Measurements from ENCODE around the gene AREL1. TPM values are rescaled to one million over a fixed set of nuclear protein-coding genes. Genes with fewer than 3 reads are reported as not detected.

AREL1 gene
- total and polyA plus RNA-seq, 2 of the 8 experiments (the other 6 are each of a cell fraction or from before 2014, with no cell fraction given): 31.4 to 49.1 TPM

DNA sequence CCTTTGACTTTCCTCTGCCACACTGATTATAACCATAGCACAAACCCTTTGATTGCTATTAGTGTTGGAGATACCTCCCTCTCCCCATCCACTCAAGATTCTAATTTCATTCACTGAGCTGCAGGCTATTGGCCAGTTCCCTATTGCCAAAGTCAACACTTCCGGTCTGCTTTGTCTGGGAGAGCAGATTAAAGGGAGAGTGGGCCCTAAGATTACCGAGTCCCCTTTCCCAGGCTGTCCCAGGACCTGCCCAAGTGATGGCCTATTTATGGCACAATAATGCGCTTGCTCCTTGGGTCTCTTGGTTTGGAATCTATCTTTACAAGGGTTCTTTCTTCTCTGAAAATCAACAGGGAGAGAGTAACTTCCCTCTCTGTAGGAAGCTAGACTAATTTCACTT is 57.9 kb downstream of the AREL1 start:
- H2BK120ac ChIP-seq (replicated peaks; ENCODE audit: low read depth, low read length): no peak overlapping the region
- H3K79me1 ChIP-seq (ENCODE audit: low read depth, low read length): no peaks in the 10 kb centered on the region
- no peak overlapping the region for H4K91ac ChIP-seq (replicated peaks; ENCODE audit: insufficient read length, low read length)
- no peak overlapping the region for H4K8ac ChIP-seq (ENCODE audit: extremely low read depth, insufficient read depth, low read length)
- no peak overlapping the region for H3K9ac ChIP-seq (replicated peaks in 1 of 4; ENCODE audit: extremely low read depth in 1 of 4, low read depth in 3 of 4, low read length in 3 of 4)
- no peak overlapping the region for H2BK15ac ChIP-seq (ENCODE audit: low read length)
- no peak overlapping the region for H3K27ac ChIP-seq (ENCODE audit: low read depth, low read length)
- H4K5ac ChIP-seq (ENCODE audit: insufficient read length, low read depth, low read length): no peak overlapping the region
- H3K79me2 ChIP-seq (ENCODE audit: control insufficient read depth in 1 of 2, insufficient read depth in 2 of 2, low read length in 2 of 2): no peaks in the 10 kb centered on the region
- FAIRE-seq (no peak), DNase-seq (ENCODE audit: low read depth in 1 of 2, low spot score in 2 of 2) (no peak)
- H2AK5ac ChIP-seq (ENCODE audit: low read depth, low read length): no peak overlapping the region
- WGBS, 2 experiments (ENCODE audit: extremely low coverage in 1 of 2, insufficient coverage in 1 of 2, insufficient read length in 1 of 2, insufficient replicate concordance in 2 of 2, low coverage in 1 of 2, low lambda C conversion rate in 2 of 2, missing lambda C conversion rate in 1 of 2): 86% methylated on average over 3 of the region's 3 CpGs; no CpG with 5 or more reads in 1 of the 2 experiments
- H3K4me1 ChIP-seq (replicated peaks in 1 of 4; ENCODE audit: control insufficient read depth in 3 of 4, insufficient read depth in 4 of 4, low read length in 3 of 4): no peaks in the 10 kb centered on the region
- ChIA-PET CTCF (ENCODE audit: partially characterized antibody) (interaction anchor here (0.6 to 2.2 kb wide), 5 partner anchors 32 to 251 kb away, joined by 3 to 12 read pairs (median 5); no protein-coding TSS in a partner anchor), POLR2A (ENCODE audit: partially characterized antibody) (interaction anchor here (1.4 to 1.5 kb wide), 2 partner anchors 12 to 46 kb away, joined by 3 read pairs; no protein-coding TSS in a partner anchor)
- H3K4me3 ChIP-seq (ENCODE audit: extremely low read depth in 1 of 4, insufficient read depth in 2 of 4, low read depth in 3 of 4, low read length in 4 of 4): no peak overlapping the region
- H3K56ac ChIP-seq (replicated peaks; ENCODE audit: insufficient read length, low read depth, low read length): no peak overlapping the region
- H2BK12ac ChIP-seq (ENCODE audit: low read depth, low read length): no peak overlapping the region
- H3K4ac ChIP-seq (replicated peaks; ENCODE audit: insufficient read length, low read depth, low read length): no peak overlapping the region
- no peaks in the 10 kb centered on the region for H3K27me3 ChIP-seq (replicated peaks in 1 of 4; ENCODE audit: control insufficient read depth in 3 of 4, extremely low read depth in 1 of 4, insufficient read depth in 3 of 4, low read length in 3 of 4)
- H3K18ac ChIP-seq (ENCODE audit: extremely low read depth, low read length): no peak overlapping the region
- TF ChIP-seq JUN (IDR thresholded peaks at IDR 0.05; ENCODE audit: low read depth, low read length) (no peak), YY1 (IDR thresholded peaks at IDR 0.05; ENCODE audit: low read depth, low read length) (no peak), RAD21 (IDR thresholded peaks at IDR 0.05 in 1 of 2, conservative IDR thresholded peaks at IDR 0.05 in 1 of 2; ENCODE audit: low read depth in 2 of 2, low read length in 2 of 2) (no peak), GTF2F1 (IDR thresholded peaks at IDR 0.05; ENCODE audit: borderline replicate concordance, low read depth, low read length) (no peak), KDM1A (IDR thresholded peaks at IDR 0.05; ENCODE audit: borderline replicate concordance, low read length) (no peak), POU5F1 (IDR thresholded peaks at IDR 0.05; ENCODE audit: low read depth, low read length) (no peak)
- TF ChIP-seq, protein P1, sequence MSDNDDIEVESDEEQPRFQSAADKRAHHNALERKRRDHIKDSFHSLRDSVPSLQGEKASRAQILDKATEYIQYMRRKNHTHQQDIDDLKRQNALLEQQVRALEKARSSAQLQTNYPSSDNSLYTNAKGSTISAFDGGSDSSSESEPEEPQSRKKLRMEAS (IDR thresholded peaks at IDR 0.05): no peak
- H2BK5ac ChIP-seq (ENCODE audit: low read depth, low read length): no peak overlapping the region
- H3K23me2 ChIP-seq (ENCODE audit: low read depth, low read length): no peaks in the 10 kb centered on the region
- no peak overlapping the region for H3K23ac ChIP-seq (ENCODE audit: insufficient read length)
- H3K4me2 ChIP-seq (ENCODE audit: insufficient read depth in 1 of 2, low read depth in 2 of 2, low read length in 2 of 2): no peak overlapping the region
- no peak overlapping the region for H2BK20ac ChIP-seq (ENCODE audit: low read length)
- H4K20me1 ChIP-seq (replicated peaks in 1 of 2; ENCODE audit: control insufficient read depth in 1 of 2, insufficient read depth in 2 of 2, low read length in 2 of 2): no peaks in the 10 kb centered on the region
- H3K9me3 ChIP-seq (ENCODE audit: insufficient read depth in 2 of 2, low read depth in 1 of 2, low read length in 1 of 2): no peaks in the 10 kb centered on the region
- no peak overlapping the region for H2AFZ ChIP-seq (ENCODE audit: low read length)
- no peaks in the 10 kb centered on the region; a peak in 1 of 8 replicates for H3K36me3 ChIP-seq (ENCODE audit: control insufficient read depth in 2 of 4, insufficient read depth in 4 of 4, low read length in 3 of 4)
- H3K14ac ChIP-seq (ENCODE audit: insufficient read length): no peak overlapping the region
